HG03060 (cell line): Measurements from ENCODE around the gene KCNK7.

Source experiments
- ATAC-seq: cut with Tn5 transposase; IDR thresholded peaks from one replicate; pipeline ENCODE4 v1.9.1; 2021; ENCODE audit warnings: low read depth, moderate number of reproducible peaks; ENCODE audit not compliant: unreplicated experiment

Gene KCNK7

GRCh38 chr11:65611758-65612603, 16.4 kb upstream of the KCNK7 start:
- ATAC-seq = no peak

GRCh38 chr11:65611028-65611757, 15.6 kb upstream of the KCNK7 start:
- ATAC-seq = no peak

DNA sequence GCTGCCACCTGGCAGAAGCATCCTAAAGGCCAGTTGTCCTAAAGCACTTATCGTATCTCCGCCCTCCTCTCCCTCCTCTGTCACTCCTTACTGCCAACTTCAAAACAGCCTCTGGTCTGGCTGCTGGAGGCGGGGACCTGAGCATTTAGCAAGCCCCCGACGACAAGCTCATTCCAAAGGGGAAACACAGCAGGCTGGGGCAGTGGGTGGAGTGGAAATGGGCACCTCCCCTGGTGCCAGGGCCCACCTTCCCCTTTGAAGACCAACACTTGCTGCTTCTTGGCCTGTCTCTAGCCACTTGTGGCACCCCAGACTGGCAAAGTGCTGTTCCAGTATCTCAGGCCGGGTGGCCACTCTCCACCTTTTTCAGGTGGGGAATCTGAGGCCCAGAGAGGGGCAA, 14.8 kb upstream of the KCNK7 start:
- no peak for ATAC-seq

GRCh38 chr11:65609665-65610064, 14.1 kb upstream of the KCNK7 start:
- ATAC-seq = no peak

DNA sequence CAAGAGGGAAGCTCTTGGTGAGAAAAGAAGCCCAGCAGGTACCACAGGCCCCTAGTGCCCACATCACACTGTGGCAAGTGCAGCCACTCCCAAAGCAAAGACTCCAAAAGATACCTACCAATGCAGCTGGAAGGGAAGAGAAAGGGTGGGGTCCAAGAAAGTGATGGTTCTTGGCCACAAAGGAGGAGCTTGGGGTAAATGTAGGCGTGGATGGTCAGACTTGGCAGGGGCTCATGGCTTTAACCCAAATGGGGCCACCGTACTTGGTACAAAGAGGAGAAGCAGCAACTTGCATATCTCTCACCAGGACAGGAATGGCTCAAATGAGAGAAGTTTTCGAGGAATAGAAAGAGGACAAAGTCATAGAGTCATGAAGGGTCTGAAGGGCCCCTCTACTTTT, 13.6 kb upstream of the KCNK7 start:
- ATAC-seq = no peak

- no peak for ATAC-seq
These were observed 12.2 kb upstream of the KCNK7 start for GRCh38 chr11:65607614-65608426.

GRCh38 chr11:65606876-65607613, 11.4 kb upstream of the KCNK7 start:
- no peak for ATAC-seq

- no peak for ATAC-seq
These were observed 8.7 kb upstream of the KCNK7 start for GRCh38 chr11:65604258-65604657.

DNA sequence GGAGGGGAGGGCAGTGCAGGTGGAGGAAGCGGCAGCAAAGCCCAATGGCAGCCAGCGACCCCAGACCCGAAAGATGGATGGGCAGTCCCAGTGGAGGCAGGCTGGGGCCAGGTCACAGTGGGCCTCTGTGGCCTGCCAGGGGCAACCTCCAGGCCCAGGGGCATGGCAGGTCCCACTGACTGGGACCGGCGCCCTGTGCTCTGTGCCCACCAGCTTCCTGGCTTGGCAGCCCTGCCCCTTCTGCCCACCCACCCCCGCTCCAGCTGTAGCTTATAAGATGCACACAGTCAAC, 4.3 kb upstream of the KCNK7 start:
- no peak for ATAC-seq

DNA sequence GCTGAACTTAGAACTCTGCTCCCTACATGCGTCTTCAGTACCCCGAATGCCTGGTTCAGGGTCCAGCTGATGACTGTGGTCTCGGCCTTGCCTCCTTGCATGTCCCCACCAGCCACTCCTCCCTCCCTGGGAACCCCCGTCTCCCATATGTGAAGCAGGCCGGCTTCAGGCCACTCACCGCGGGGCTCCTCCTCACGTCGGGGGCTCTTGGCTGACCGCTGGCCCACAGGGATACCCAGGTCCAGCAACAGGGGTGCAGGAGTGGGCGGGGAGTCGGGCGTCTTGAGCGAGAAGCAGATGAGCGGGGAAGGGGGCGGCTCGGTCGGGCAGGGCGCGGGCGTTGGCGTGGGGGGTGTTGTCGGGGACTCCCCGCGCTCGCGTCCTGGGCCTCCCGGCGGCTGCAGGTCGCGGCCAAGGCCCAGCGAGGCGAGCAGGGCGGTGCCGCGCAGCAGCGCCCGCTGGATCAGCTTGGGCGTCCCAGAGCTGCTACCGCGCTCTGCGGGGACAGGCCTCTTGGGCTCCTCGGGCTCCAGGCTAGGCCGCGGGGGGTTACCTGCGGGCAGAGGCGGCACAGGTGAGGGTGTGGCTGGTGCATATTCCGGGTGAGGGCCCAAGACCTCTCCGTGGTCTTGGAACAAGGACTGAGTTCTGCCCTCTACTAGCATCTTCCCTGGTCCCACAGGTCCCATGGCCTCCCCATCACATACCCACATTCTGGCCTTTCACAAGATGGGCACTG, 3.8 kb upstream of the KCNK7 start:
- ATAC-seq = no peak

DNA sequence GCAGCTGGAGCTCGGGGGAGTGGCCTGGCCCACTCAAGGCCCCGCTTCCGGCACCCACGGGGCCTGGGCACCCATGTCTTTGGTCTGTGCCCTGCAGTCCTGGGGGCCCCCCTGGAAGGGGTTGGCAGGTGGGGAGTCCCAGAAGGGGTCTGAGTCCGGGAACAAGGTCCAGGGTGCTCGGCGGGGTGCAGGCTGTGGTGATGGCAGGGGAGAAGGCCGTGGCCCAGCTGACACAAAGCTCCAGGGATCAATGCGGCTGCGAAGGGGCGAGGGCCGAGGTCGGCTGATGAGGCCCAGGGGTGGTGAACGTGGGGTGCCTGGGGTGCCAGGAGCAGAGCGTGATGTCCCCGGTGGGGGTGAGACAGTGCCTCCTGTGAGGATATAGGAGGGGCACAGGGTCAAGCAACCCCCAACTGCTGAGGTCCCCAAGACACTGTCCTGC, 2.7 kb upstream of the KCNK7 start:
- ATAC-seq = no peak

DNA sequence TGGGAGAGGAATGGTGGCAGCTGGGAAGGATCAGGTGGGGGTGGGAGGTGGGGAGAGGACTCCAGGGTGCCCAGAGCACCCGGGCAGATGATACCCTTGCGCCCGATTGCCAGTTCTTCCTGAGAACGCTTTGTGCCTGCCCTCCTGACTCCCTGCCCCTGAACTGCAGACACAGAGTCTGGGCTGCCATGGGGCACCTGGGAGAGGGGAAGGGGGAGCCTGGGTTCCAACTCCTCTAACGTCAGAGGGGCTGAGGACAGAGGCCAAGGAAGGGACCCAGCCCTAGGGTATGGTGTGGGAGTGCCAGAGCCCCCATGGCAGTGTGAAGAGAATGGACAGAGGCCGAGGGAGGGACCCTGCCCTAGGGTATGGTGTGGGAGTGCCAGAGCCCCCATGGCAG, 920 bp upstream of the KCNK7 start:
- ATAC-seq = no peak

GRCh38 chr11:65595131-65595530, 469 bp downstream of the KCNK7 start:
- no peak for ATAC-seq

- no peak for ATAC-seq
These were observed 1.8 kb downstream of the KCNK7 start for GRCh38 chr11:65593518-65594414.

DNA sequence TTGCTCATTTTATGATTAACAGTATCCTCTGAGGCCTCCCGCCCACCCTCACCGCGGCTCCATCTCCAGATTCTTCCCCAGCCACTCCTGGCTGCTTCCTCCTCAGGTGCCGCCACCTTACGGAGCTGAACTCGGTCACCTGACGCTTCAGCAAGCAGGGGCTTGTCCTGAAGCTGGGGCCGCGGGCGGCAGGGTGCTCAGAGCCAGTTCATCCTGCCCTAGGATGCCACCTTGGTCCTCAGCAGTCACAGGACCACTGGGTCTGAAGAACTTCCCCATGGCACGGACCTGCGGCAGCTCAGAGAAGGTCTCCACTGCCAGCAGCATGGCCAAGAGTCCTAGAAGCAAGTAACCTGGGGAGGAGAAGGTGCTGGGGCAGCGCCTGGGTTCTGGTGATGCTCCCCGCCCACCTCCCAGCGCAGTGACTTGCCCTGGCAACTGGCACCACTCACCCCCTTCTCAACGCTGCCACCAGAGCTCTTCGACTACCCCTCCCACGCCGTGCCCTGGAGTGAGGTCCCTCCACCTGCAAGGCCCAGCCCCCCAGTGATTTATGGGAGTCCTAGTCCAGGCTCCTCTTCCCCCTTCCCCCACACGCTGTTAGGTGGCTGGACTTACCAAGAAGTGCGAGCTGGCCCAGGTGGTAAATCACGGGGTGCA, 2.6 kb downstream of the KCNK7 start:
- no peak for ATAC-seq

GRCh38 chr11:65591939-65592857, 3.4 kb downstream of the KCNK7 start:
- no peak for ATAC-seq

- ATAC-seq = no peak
These were observed 5.3 kb downstream of the KCNK7 start for GRCh38 chr11:65590240-65590738.
